GM19193 (cell line): ENCODE data around the gene KAZN.

Source experiments
- POLR2A ChIP-seq: IDR thresholded peaks from 4 replicates; pipeline ENCODE4 v1.6.1; 2011; ENCODE audit not compliant: insufficient read depth, insufficient read length; ENCODE audit errors: extremely low read depth

Gene KAZN

DNA sequence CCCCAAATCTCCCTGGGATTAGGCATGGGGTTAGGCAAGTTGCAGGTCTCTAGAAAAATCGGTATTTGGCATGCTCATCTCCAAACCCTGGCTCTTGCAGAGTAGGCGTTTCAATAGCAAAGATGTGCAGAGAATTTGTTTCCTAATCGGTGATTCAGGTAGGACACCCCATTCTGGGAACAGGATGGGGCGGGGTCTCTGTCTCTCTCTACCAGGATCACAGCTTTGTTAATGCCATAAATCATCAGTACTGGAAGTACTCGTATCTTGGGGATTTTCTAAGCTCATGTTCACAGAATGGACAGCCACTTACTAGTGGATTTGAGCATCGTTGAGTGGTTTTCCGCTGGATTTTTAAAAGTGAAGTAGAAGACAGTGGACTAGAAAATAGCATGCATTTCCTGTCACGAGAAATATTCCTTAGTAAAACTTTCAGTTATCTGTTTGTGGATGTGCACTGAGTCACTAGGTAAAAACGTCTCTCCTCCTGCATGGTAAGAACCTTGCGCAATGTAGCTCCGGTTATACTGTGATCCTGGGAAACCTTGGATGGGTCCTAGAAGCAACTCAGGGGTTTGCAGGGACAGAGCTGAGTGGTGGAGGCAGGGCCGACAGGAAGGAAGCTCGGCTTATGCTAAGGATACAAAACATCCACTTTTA, 560.2 kb downstream of the KAZN start:
- no peak for TF ChIP-seq POLR2A

DNA sequence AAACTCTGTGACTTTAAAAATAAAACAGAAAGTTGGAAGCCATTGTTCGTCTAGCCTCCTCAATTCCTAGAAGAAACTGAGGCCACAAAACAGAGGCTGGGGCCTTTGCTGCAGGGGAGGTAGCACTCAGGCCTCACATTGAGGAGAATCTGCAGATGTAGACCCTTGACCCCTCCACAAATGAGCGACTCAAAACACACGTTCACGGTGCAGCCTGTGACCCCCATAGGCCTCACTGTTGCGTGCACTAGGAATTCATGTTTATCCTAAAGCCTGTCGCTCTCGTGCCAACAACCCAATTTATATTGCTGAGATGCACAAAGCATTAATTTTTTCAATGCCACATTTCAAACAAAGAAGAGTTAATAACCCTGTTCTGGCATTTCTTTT, 560.7 kb downstream of the KAZN start:
- TF ChIP-seq POLR2A, result no peak

DNA sequence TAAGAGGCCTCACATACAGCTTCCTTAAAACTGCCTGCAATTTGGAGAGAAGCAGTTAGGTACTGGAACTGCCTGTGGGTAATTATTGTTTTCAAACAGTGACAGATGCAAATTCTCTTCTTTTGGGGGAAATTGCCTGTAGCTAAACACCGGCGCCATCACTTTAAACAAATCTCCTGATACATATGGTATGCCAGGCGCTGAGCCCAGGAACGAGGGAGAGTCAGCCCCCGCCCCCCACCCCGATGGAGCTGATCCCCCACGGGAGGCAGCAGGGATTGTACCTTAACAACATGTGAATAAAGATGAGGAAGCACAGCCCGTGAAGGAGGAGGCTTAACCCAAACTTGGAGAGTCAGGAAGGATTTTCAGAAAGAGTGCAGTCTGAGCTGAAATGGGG, 562.1 kb downstream of the KAZN start:
- TF ChIP-seq POLR2A, result no peak

DNA sequence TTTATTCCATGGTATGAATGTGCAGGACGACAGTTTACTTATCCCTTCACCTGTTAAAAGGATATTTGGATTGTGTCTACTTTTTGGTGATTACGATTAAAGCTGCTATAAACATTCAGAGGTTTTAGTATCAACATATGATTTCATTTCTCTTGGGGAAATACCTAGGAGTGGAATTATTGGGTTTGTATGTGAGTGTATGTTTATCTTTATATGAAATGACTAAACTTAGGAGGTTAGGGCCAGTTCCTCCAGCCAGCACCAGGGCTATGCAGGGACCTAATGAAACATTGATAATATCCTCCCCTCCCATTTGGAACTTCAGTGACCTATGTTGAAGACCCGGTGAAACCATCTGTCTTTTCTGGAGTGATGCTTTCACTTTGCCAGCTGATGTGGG, 568.9 kb downstream of the KAZN start:
- TF ChIP-seq POLR2A, result no peak
